Neural cell (in vitro differentiated cells): ENCODE data around the gene TMEM89. TPM values are rescaled to one million over a fixed set of nuclear protein-coding genes. Genes with fewer than 3 reads are reported as not detected.
A peak's percentile ranks its signal among the peaks of the same experiment; 100 is the strongest.

ENCODE experiments used
- H2AFZ ChIP-seq: fragments of 200-600, 300-800 bp; sonication (generic), shearing (Covaris generic); 2 replicates; pipeline ENCODE4 v1.6.0; 2014; ENCODE audit warnings: low read depth, mild to moderate bottlenecking, antibody characterized with exemption, low read length, moderate library complexity
- H3F3A ChIP-seq: fragments of 200-600 bp; shearing (Covaris generic); 2 replicates; pipeline ENCODE4 v1.6.1; 2016; ENCODE audit warnings: mild to moderate bottlenecking, moderate library complexity, mixed read lengths, antibody characterized with exemption, low read length; ENCODE audit not compliant: insufficient read depth, poor library complexity, severe bottlenecking
- H3K27ac ChIP-seq: fragments of 200-600, 300-800 bp; sonication (generic), shearing (Covaris generic); 2 replicates; pipeline ENCODE4 v1.5.1; 2014; ENCODE audit warnings: mild to moderate bottlenecking, low read length, moderate library complexity
- H3K27me3 ChIP-seq: fragments of 300-800, 200-600 bp; sonication (generic), shearing (Covaris generic); 2 replicates; pipeline ENCODE4 v1.6.0; 2014; ENCODE audit warnings: mild to moderate bottlenecking, low read depth, low read length, moderate library complexity; ENCODE audit not compliant: insufficient read depth
- H3K36me3 ChIP-seq: fragments of 300-800, 200-600 bp; sonication (generic), shearing (Covaris generic); 2 replicates; pipeline ENCODE4 v1.5.1; 2014; ENCODE audit warnings: mild to moderate bottlenecking, antibody characterized with exemption, low read length, moderate library complexity; ENCODE audit not compliant: insufficient read depth
- H3K4me2 ChIP-seq: fragments of 300-800, 200-600 bp; sonication (generic), shearing (Covaris generic); 2 replicates; pipeline ENCODE4 v1.6.0; 2014; ENCODE audit warnings: mild to moderate bottlenecking, low read length
- H3K4me3 ChIP-seq: fragments of 300-800, 200-600 bp; sonication (generic), shearing (Covaris generic); 2 replicates; pipeline ENCODE4 v1.5.1; 2014; ENCODE audit warnings: mild to moderate bottlenecking, low read length, moderate library complexity
- H3K79me2 ChIP-seq: fragments of 200-600 bp; shearing (Covaris generic); replicated peaks from 2 replicates; pipeline ENCODE4 v1.6.0; 2014; ENCODE audit warnings: mild to moderate bottlenecking, low read length, moderate library complexity; ENCODE audit not compliant: insufficient read depth
- H3K9ac ChIP-seq: fragments of 300-800, 200-600 bp; sonication (generic), shearing (Covaris generic); 2 replicates; pipeline ENCODE4 v1.6.1; 2016; ENCODE audit warnings: mild to moderate bottlenecking, low read length, mixed read lengths
- H3K9me2 ChIP-seq: fragments of 200-600 bp; shearing (Covaris generic); 2 replicates; pipeline ENCODE4 v1.6.1; 2016; ENCODE audit warnings: mild to moderate bottlenecking, low read length, mixed read lengths; ENCODE audit not compliant: insufficient read depth
- H3K9me3 ChIP-seq: fragments of 200-600, 300-800 bp; sonication (generic), shearing (Covaris generic); 2 replicates; pipeline ENCODE4 v1.6.1; 2016; ENCODE audit warnings: mild to moderate bottlenecking, mixed run types, low read length, moderate library complexity, mixed read lengths
- H4K20me1 ChIP-seq: fragments of 200-600 bp; shearing (Covaris generic); 2 replicates; pipeline ENCODE4 v1.6.1; 2016; ENCODE audit warnings: mild to moderate bottlenecking, mixed run types; ENCODE audit not compliant: insufficient read depth
- CTCF ChIP-seq: fragments of 450-650 bp; IDR thresholded peaks from 2 replicates; pipeline ENCODE4 v1.5.1; 2014; ENCODE audit warnings: antibody characterized with exemption, mild to moderate bottlenecking, moderate library complexity; ENCODE audit not compliant: poor library complexity, severe bottlenecking
- EP300 ChIP-seq: fragments of 450-650 bp; conservative IDR thresholded peaks from 2 replicates; pipeline ENCODE4 v1.6.1; 2014; ENCODE audit warnings: antibody characterized with exemption, mild to moderate bottlenecking, moderate library complexity; ENCODE audit not compliant: poor library complexity, severe bottlenecking
- EZH2 ChIP-seq: fragments of 200-600, 300-800 bp; shearing (Covaris generic), sonication (generic); IDR thresholded peaks from 2 replicates; pipeline ENCODE4 v1.6.1; 2014; ENCODE audit warnings: antibody characterized with exemption, low read length, borderline replicate concordance, mild to moderate bottlenecking; ENCODE audit not compliant: insufficient read depth, poor library complexity, severe bottlenecking
- MXI1 ChIP-seq: fragments of 450-650 bp; conservative IDR thresholded peaks from 2 replicates; pipeline ENCODE4 v1.6.1; 2014; ENCODE audit warnings: antibody characterized with exemption, mild to moderate bottlenecking; ENCODE audit not compliant: poor library complexity, severe bottlenecking
- POLR2AphosphoS5 ChIP-seq: IDR thresholded peaks from 2 replicates; pipeline ENCODE4 v1.6.1; 2012
- RAD21 ChIP-seq: fragments of 450-650 bp; conservative IDR thresholded peaks from 2 replicates; pipeline ENCODE4 v1.6.1; 2014; ENCODE audit warnings: antibody characterized with exemption, mild to moderate bottlenecking, moderate library complexity
- REST ChIP-seq: IDR thresholded peaks from 2 replicates; pipeline ENCODE4 v1.6.1; 2012; ENCODE audit warnings: borderline replicate concordance
- SMC3 ChIP-seq: fragments of 450-650 bp; conservative IDR thresholded peaks from 2 replicates; pipeline ENCODE4 v1.6.1; 2014; ENCODE audit warnings: antibody characterized with exemption, mild to moderate bottlenecking, moderate library complexity; ENCODE audit not compliant: poor library complexity
- TAF1 ChIP-seq: IDR thresholded peaks from 2 replicates; pipeline ENCODE4 v1.6.1; 2012; ENCODE audit warnings: low read depth
- polyA plus RNA-seq: library from polyadenylated mRNA; depleted of rRNA; stranded (reverse); fragments of >200 nt; gene quantifications from 2 replicates; pipeline ENCODE4 v1.2.3, GENCODE V29; 2014

TMEM89 gene
- polyA plus RNA-seq, 1 donor from 2014 or later = 0.52 TPM

- Histone ChIP-seq H4K20me1 (no peaks in the 10 kb centered on the region), H3K36me3 (no peaks in the 10 kb centered on the region), H3K4me2 (peak within 1 kb of the TSS; percentile 76), H3K79me2 (peaks cover 20% of the 10 kb centered on the region), H3K27me3 (no peaks in the 10 kb centered on the region), H3K9ac (peak within 1 kb of the TSS; percentile 96), H2AFZ (peak within 1 kb of the TSS; percentile 99), H3F3A (no peaks in the 10 kb centered on the region), H3K4me3 (peak within 1 kb of the TSS; percentile 81), H3K27ac (peak within 1 kb of the TSS; percentile 87), H3K9me2 (no peaks in the 10 kb centered on the region), H3K9me3 (no peaks in the 10 kb centered on the region)
- TF ChIP-seq RAD21 (peak; percentile 67), SMC3 (peak; percentile 83), EP300 (peak; percentile 37), EZH2 (no peak), POLR2AphosphoS5 (peak; percentile 97), TAF1 (peak; percentile 88), MXI1 (peak; percentile 80), CTCF (peak; percentile 96), REST (peak; percentile 93)
Measured at GRCh38 chr3:48609088-48610005, 12.2 kb downstream of the TMEM89 start, which contains the start of gene UQCRC1. TSS of gene UQCRC1 (minus strand) at chr3:48609646. CDS start at chr3:48609620, 26 bp downstream.

GRCh38 chr3:48607519-48607918, 14.1 kb downstream of the TMEM89 start:
- no peaks in the 10 kb centered on the region for H3K27me3 ChIP-seq
- H3K36me3 ChIP-seq = no peaks in the 10 kb centered on the region
- no peak overlapping the region for H3K27ac ChIP-seq
- H3F3A ChIP-seq = no peaks in the 10 kb centered on the region
- H2AFZ ChIP-seq = no peak overlapping the region
- no peak overlapping the region for H3K4me2 ChIP-seq
- no peaks in the 10 kb centered on the region for H3K9me2 ChIP-seq
- H3K4me3 ChIP-seq = no peak overlapping the region
- H3K9me3 ChIP-seq = no peaks in the 10 kb centered on the region
- H3K9ac ChIP-seq = no peak overlapping the region
- peaks cover 20% of the 10 kb centered on the region for H3K79me2 ChIP-seq
- no peaks in the 10 kb centered on the region for H4K20me1 ChIP-seq
- no peak for TF ChIP-seq TAF1
